ENCODE measurements around the gene STK32B. TPM values are rescaled to one million over a fixed set of nuclear protein-coding genes. Genes with fewer than 3 reads are reported as not detected.

STK32B gene
- polyA plus RNA-seq, 2 of the 4 experiments (the other 2 are of a cell fraction), result 7.6 to 12.1 TPM

- TF ChIP-seq HOXA7 (CRISPR knock-in tag; IDR thresholded peaks at IDR 0.05) (no peak), CBX8 (IDR thresholded peaks at IDR 0.05) (no peak), BCL3 (IDR thresholded peaks at IDR 0.05) (no peak), EP300 (IDR thresholded peaks at IDR 0.05) (no peak), RAD21 (conservative IDR thresholded peaks at IDR 0.05 in 1 of 2, IDR thresholded peaks at IDR 0.05 in 1 of 2) (no peak), CHD4 (IDR thresholded peaks at IDR 0.05; ENCODE audit: borderline replicate concordance) (no peak), RCOR1 (IDR thresholded peaks at IDR 0.05; ENCODE audit: low read depth, low read length) (no peak), RARB (CRISPR knock-in tag; IDR thresholded peaks at IDR 0.05) (no peak)
These were observed 95.0 kb downstream of the STK32B start (continued) for GRCh38 chr4:5146248-5146647.

- DNase-seq (ENCODE audit: low read depth in 1 of 2, low spot score in 1 of 2) (no peak), FAIRE-seq (no peak), ATAC-seq (no peak)
- H3K27ac ChIP-seq, result no peak overlapping the region
- no peak overlapping the region for H3K4me3 ChIP-seq
- no peaks in the 10 kb centered on the region for H3K9me3 ChIP-seq
- 87% methylated on average over 6 of the region's 6 CpGs for WGBS (ENCODE audit: missing lambda C conversion rate)
- H3K4me1 ChIP-seq, result peaks cover 3% of the 10 kb centered on the region
- ChIA-PET POLR2A (no interaction called here), CTCF (no interaction called here)
- no peak overlapping the region for H3K4me2 ChIP-seq
- no peak for TF ChIP-seq ZNF302 (CRISPR knock-in tag; IDR thresholded peaks at IDR 0.05)
- TF ChIP-seq RCOR1 (IDR thresholded peaks at IDR 0.05; ENCODE audit: low read depth, low read length), result no peak
- no peak for TF ChIP-seq PBX3 (IDR thresholded peaks at IDR 0.05)
- no peak for TF ChIP-seq MYC (IDR thresholded peaks at IDR 0.05; ENCODE audit: borderline replicate concordance, low read length)
- no peak for TF ChIP-seq EHF (CRISPR knock-in tag; IDR thresholded peaks at IDR 0.05)
- TF ChIP-seq HOXB13 (CRISPR knock-in tag; IDR thresholded peaks at IDR 0.05; ENCODE audit: low read depth), result no peak
- no peak for TF ChIP-seq MAX (IDR thresholded peaks at IDR 0.05)
- TF ChIP-seq CTCF (IDR thresholded peaks at IDR 0.05), result no peak
- no peak for TF ChIP-seq TP53 (CRISPR knock-in tag; IDR thresholded peaks at IDR 0.05)
- TF ChIP-seq ESRRA (IDR thresholded peaks at IDR 0.05; ENCODE audit: borderline replicate concordance, low read length), result no peak
- TF ChIP-seq CBX2 (IDR thresholded peaks at IDR 0.05; ENCODE audit: borderline replicate concordance, low read depth), result no peak
- no peak for TF ChIP-seq KDM1A (IDR thresholded peaks at IDR 0.05; ENCODE audit: low read depth)
- TF ChIP-seq FOSL2 (IDR thresholded peaks at IDR 0.05), result no peak
- TF ChIP-seq FOSL2 (CRISPR knock-in tag; IDR thresholded peaks at IDR 0.05), result no peak
These were observed 101.2 kb downstream of the STK32B start for GRCh38 chr4:5152521-5152920.

GRCh38 chr4:5156682-5157081 lies 105.4 kb downstream of the STK32B start:
- ChIA-PET POLR2A (no interaction called here), CTCF (no interaction called here)
- no peak for TF ChIP-seq RAD21 (conservative IDR thresholded peaks at IDR 0.05 in 1 of 2, IDR thresholded peaks at IDR 0.05 in 1 of 2)
- TF ChIP-seq EHMT2 (IDR thresholded peaks at IDR 0.05; ENCODE audit: low read depth), result no peak
- no peak for TF ChIP-seq REST (IDR thresholded peaks at IDR 0.05)
- TF ChIP-seq E2F6 (IDR thresholded peaks at IDR 0.05; ENCODE audit: borderline replicate concordance, low read depth), result no peak
- no peak for TF ChIP-seq CTCF (IDR thresholded peaks at IDR 0.05)
- no peak for TF ChIP-seq MAFK (IDR thresholded peaks at IDR 0.05; ENCODE audit: partially characterized antibody)
- no peak for TF ChIP-seq RCOR1 (IDR thresholded peaks at IDR 0.05; ENCODE audit: low read depth, low read length)
- H3K4me3 ChIP-seq, result no peak overlapping the region
- no peak for DNase-seq (ENCODE audit: low read depth in 1 of 2, low spot score in 1 of 2)
- FAIRE-seq, result no peak
- no peak for ATAC-seq
- H3K27ac ChIP-seq, result no peak overlapping the region
- H3K4me1 ChIP-seq, result peaks cover 19% of the 10 kb centered on the region
- no peaks in the 10 kb centered on the region for H3K9me3 ChIP-seq
- WGBS (ENCODE audit: missing lambda C conversion rate), result 50% methylated on average over 3 of the region's 3 CpGs
- no peak overlapping the region for H3K4me2 ChIP-seq

Measured in A549 (cell line).